Upper lobe of left lung (tissue), 6 donors: ENCODE results near the gene NLRP14. TPM values are rescaled to one million over a fixed set of nuclear protein-coding genes. Genes with fewer than 3 reads are reported as not detected.

Experiments used
- ATAC-seq, 2 donors: fragments of 200-7000 bp; cut with Tn5 transposase; one replicate each; pipeline ENCODE4 v1.9.1; 2022; ENCODE audit warnings: mild to moderate bottlenecking in 2 of 2, moderate library complexity in 2 of 2; ENCODE audit not compliant: low FRiP score in 2 of 2
- DNase-seq, 2 donors: peaks; one replicate each; pipeline ENCODE4 v3.0.0-alpha.2; 2019 to 2020
- H3K27ac ChIP-seq, 4 donors: fragments of 200-600 bp; sonication (generic); one replicate each; pipeline ENCODE4 v1.5.1; 2016 to 2019
- H3K27me3 ChIP-seq, 4 donors: fragments of 200-600 bp; sonication (generic); one replicate each; pipeline ENCODE4 v1.5.1; 2017 to 2019
- H3K36me3 ChIP-seq, 4 donors: fragments of 200-600 bp; sonication (generic); one replicate each; pipeline ENCODE4 v1.5.1; 2016 to 2019
- H3K4me1 ChIP-seq, 4 donors: fragments of 200-600 bp; sonication (generic); one replicate each; pipeline ENCODE4 v1.5.1; 2018 to 2019
- H3K4me3 ChIP-seq, 4 donors: fragments of 200-600 bp; sonication (generic); one replicate each; pipeline ENCODE4 v1.5.1; 2017 to 2019; ENCODE audit warnings: mild to moderate bottlenecking in 2 of 4, moderate library complexity in 1 of 4
- H3K9me3 ChIP-seq, 4 donors: fragments of 200-600 bp; sonication (generic); one replicate each; pipeline ENCODE4 v1.5.1; 2018 to 2019
- CTCF ChIP-seq, 6 experiments: fragments of 450-650 bp in 4 of 6; fragments of 200-600 bp in 2 of 6; sonication (generic) in 2 of 6; IDR thresholded peaks; one replicate each; pipeline ENCODE4 v1.5.1; 2016 to 2019; ENCODE audit warnings: antibody characterized with exemption in 6 of 6
- EP300 ChIP-seq, 4 donors: sonication (generic); formaldehyde crosslinking; IDR thresholded peaks; one replicate each; pipeline ENCODE4 v1.5.1; 2017; ENCODE audit warnings: antibody characterized with exemption in 4 of 4, control low read depth in 2 of 4
- POLR2A ChIP-seq, 4 donors: fragments of 450-650 bp; IDR thresholded peaks; one replicate each; pipeline ENCODE4 v1.5.1; 2016 to 2017; ENCODE audit warnings: antibody characterized with exemption in 4 of 4, mild to moderate bottlenecking in 2 of 4
- POLR2AphosphoS5 ChIP-seq, 2 donors: sonication (generic); formaldehyde crosslinking; IDR thresholded peaks; one replicate each; pipeline ENCODE4 v1.5.1; 2017; ENCODE audit warnings: antibody characterized with exemption in 2 of 2
- WGBS, 2 donors: methylation state at CpG; one replicate each; pipeline ENCODE4 v1.1.5; 2017 to 2018; 5-methylcytosine and 5-hydroxymethylcytosine counted together
- total RNA-seq, 6 donors: library from RNA; depleted of rRNA in 4 of 6; stranded (reverse); fragments of >200 nt in 4 of 6; gene quantifications; one replicate each; pipeline versions ENCODE4 v1.1.0 to v1.2.1, GENCODE V29; 2016 to 2021
- donor health status: DM: no; HTN: no; CAD: no; lungs with moderate emphysema.
- donor health status: DM: no; HTN: yes; CAD: no; lungs with severe emphysema.

NLRP14 gene
- total RNA-seq, 6 donors from 2014 or later: 0.11 to 1.0 (median 0.22) TPM; not detected in 2

DNA sequence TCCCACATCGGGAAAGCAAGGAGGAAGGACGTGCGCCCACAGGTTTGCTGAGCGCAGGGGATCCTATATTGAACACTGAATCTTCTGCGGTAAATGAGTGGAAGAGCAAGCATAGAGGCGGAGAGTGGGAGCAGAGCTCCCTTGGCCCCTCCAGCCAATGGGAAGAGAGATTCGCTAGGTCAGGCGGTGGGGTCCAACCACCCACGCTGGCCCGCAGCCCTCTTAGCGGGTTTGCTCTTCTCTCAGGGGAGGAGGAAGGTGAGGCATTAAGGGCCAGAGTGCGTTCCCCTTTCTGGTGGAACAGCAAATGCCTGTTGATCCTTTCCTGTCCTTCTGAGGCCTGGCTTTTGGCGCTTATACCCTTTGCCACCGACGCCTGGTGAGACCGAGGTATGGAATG, 10.6 kb downstream of the NLRP14 start:
- Histone ChIP-seq H3K9me3 (no peaks in the 10 kb centered on the region), H3K27me3 (no peaks in the 10 kb centered on the region), H3K36me3 (no peaks in the 10 kb centered on the region), H3K27ac (no peak overlapping the region), H3K4me1 (no peaks in the 10 kb centered on the region), H3K4me3 (no peak overlapping the region)
- ATAC-seq (no peak), DNase-seq (peak in 1 of 2 donors; percentile 23)
- 89 to 91% methylated on average over 16 of the region's 16 CpGs for WGBS, 2 donors
- TF ChIP-seq CTCF (IDR thresholded peaks at IDR 0.05): no peak
- TF ChIP-seq POLR2AphosphoS5 (IDR thresholded peaks at IDR 0.05): no peak
- no peak for TF ChIP-seq EP300 (IDR thresholded peaks at IDR 0.05)
- TF ChIP-seq POLR2A (IDR thresholded peaks at IDR 0.05): no peak

DNA sequence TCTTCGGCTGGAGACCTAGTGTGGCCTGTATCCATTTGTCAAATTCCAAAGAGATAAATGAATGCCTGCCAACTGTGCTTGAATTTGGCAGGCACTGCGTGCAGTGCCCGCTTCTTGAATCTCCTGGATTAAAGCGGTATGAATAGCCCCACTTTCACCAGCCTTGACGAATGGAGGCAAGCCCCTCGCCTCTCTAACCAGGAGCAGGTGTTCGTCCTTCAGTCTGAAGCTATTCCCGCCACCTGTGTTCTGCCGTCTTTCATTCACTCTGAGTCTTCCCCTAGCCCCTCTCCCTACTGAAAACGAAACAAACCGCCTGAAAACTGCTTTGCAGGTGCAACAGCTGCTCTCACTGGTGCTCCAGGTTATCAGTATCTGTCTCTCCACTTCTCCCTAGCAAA, 11.2 kb downstream of the NLRP14 start:
- H3K9me3 ChIP-seq: no peaks in the 10 kb centered on the region
- DNase-seq (no peak), ATAC-seq (no peak)
- H3K27ac ChIP-seq: no peak overlapping the region
- WGBS, 2 donors: 70 to 79% methylated on average over 11 of the region's 11 CpGs
- H3K36me3 ChIP-seq: no peaks in the 10 kb centered on the region
- TF ChIP-seq POLR2A (IDR thresholded peaks at IDR 0.05): no peak
- TF ChIP-seq POLR2AphosphoS5 (IDR thresholded peaks at IDR 0.05): no peak
- TF ChIP-seq EP300 (IDR thresholded peaks at IDR 0.05): no peak
- no peak for TF ChIP-seq CTCF (IDR thresholded peaks at IDR 0.05)
- H3K4me3 ChIP-seq: no peak overlapping the region
- H3K4me1 ChIP-seq: no peaks in the 10 kb centered on the region
- H3K27me3 ChIP-seq: no peaks in the 10 kb centered on the region

- Histone ChIP-seq H3K4me1 (no peaks in the 10 kb centered on the region), H3K9me3 (no peaks in the 10 kb centered on the region), H3K36me3 (no peaks in the 10 kb centered on the region), H3K27ac (no peak overlapping the region), H3K4me3 (no peak overlapping the region), H3K27me3 (no peaks in the 10 kb centered on the region)
- no peak for TF ChIP-seq CTCF (IDR thresholded peaks at IDR 0.05)
- no peak for TF ChIP-seq EP300 (IDR thresholded peaks at IDR 0.05)
- no peak for TF ChIP-seq POLR2AphosphoS5 (IDR thresholded peaks at IDR 0.05)
- TF ChIP-seq POLR2A (IDR thresholded peaks at IDR 0.05): no peak
- DNase-seq (no peak), ATAC-seq (no peak)
- WGBS, 2 donors: 0% methylated on average over 1 of the region's 1 CpG
Observed at GRCh38 chr11:7032692-7033091, 12.4 kb downstream of the NLRP14 start.

GRCh38 chr11:7034019-7034418, 13.7 kb downstream of the NLRP14 start:
- no peak for DNase-seq
- Histone ChIP-seq H3K36me3 (no peaks in the 10 kb centered on the region), H3K27me3 (no peaks in the 10 kb centered on the region), H3K4me1 (no peaks in the 10 kb centered on the region), H3K9me3 (no peaks in the 10 kb centered on the region), H3K4me3 (no peak overlapping the region), H3K27ac (no peak overlapping the region)
- TF ChIP-seq EP300 (IDR thresholded peaks at IDR 0.05) (no peak), POLR2AphosphoS5 (IDR thresholded peaks at IDR 0.05) (no peak), POLR2A (IDR thresholded peaks at IDR 0.05) (no peak), CTCF (IDR thresholded peaks at IDR 0.05) (no peak)
- WGBS, 2 donors: 82 to 91% methylated on average over 6 of the region's 6 CpGs
- ATAC-seq: no peak

DNA sequence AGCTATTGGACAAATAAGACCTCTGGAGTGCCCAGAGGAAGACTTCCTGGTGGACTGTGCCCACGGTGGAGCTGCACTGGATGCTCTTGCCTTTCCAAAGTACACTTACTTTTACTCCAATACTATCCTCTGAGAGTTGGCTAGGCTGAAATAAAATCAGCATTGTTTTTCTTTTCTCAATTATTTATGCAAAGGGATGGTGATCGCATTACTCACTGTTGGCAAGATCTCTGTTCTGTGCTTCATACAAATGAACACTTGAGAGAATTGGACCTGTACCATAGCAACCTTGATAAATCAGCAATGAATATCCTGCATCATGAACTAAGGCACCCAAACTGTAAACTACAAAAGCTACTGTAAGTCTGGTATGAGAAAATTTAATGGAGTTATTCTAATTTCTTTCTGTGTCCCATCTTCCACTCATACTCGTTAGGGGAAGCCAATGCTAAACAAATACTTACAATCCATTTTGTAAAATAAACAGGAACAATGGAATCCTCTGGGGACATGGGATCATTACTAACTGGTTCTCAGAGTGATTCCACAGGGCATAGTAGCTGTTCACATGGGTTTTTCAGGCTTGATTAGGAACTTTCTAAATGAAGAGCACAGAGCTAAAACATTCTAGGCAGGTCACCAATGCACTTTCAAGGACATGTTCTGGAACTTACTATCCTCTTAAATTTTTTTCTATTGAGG, 26.3 kb downstream of the NLRP14 start:
- DNase-seq: no peak
- Histone ChIP-seq H3K36me3 (no peaks in the 10 kb centered on the region), H3K4me3 (no peak overlapping the region), H3K9me3 (no peaks in the 10 kb centered on the region), H3K4me1 (no peaks in the 10 kb centered on the region), H3K27ac (no peak overlapping the region), H3K27me3 (no peaks in the 10 kb centered on the region)
- 41 to 53% methylated on average over 3 of the region's 3 CpGs for WGBS, 2 donors
- TF ChIP-seq POLR2AphosphoS5 (IDR thresholded peaks at IDR 0.05) (no peak), POLR2A (IDR thresholded peaks at IDR 0.05) (no peak), CTCF (IDR thresholded peaks at IDR 0.05) (no peak), EP300 (IDR thresholded peaks at IDR 0.05) (no peak)
- ATAC-seq: peak in 1 of 2 donors; percentile 19
